K562 (cell line): ENCODE data around the gene PRELID2. TPM values are rescaled to one million over a fixed set of nuclear protein-coding genes. Genes with fewer than 3 reads are reported as not detected.
"Not testable (repeated sequence)": the region's sequence is repeated elsewhere in the genome, so short reads cannot be mapped to it uniquely, and the experiment has no call there.

ENCODE experiments used
- ATAC-seq: fragments of 200-7000 bp; cut with Tn5 transposase; 3 replicates; pipeline ENCODE4 v1.9.1; 2020; ENCODE audit warnings: moderate library complexity
- BruUV-seq: library from RNA; stranded (reverse); fragments of 400-500 nt; replicated peaks from 2 replicates; lab custom pipeline; 2021; lab: Mats Ljungman, UMichigan
- CTCF ChIA-PET: fragments of 300-600 bp; formaldehyde crosslinking; extraction: SDS; loops from one replicate; lab custom pipeline; 2021; ENCODE audit warnings: low intra/inter-chr PET ratio; lab: Yijun Ruan, JAX
- POLR2A ChIA-PET: fragments of 300-600, 350-650 bp; sonication (Branson Sonifier 250); formaldehyde crosslinking; extraction: SDS; loops from one replicate; lab custom pipeline; 2021; ENCODE audit warnings: antibody characterized with exemption, inconsistent platforms; lab: Yijun Ruan, JAX
- DNase-seq, 4 experiments: peaks; one replicate each; pipeline versions ENCODE4 v3.0.0 to v3.0.0-alpha.2; 2011 to 2018; ENCODE audit warnings: low spot score in 3 of 4, mixed read lengths in 3 of 4; ENCODE audit errors: extremely low read depth in 1 of 4
- FAIRE-seq: peaks from 2 replicates; lab custom pipeline; 2011; peaks lifted over from hg19 to GRCh38; lab: Jason Lieb, UNC
- H2AFZ ChIP-seq: 2 replicates; pipeline ENCODE4 v1.6.0; 2011; ENCODE audit warnings: low read depth, low read length, control low read depth, inconsistent platforms
- H3K27ac ChIP-seq: fragments of 200-600 bp; 3 replicates; pipeline ENCODE4 v1.8.0; 2011; ENCODE audit warnings: low read depth, mild to moderate bottlenecking, control low read depth, inconsistent platforms, low read length, moderate library complexity, mixed read lengths; ENCODE audit errors: extremely low read depth
- H3K27me3 ChIP-seq, 2 experiments: fragments of 300-600 bp in 1 of 2; 2 replicates in 1 of 2; 3 replicates in 1 of 2; pipeline versions ENCODE4 v1.6.0 to v1.8.0; 2011; ENCODE audit warnings: inconsistent platforms in 2 of 2, low read length in 2 of 2, mild to moderate bottlenecking in 1 of 2, mixed read lengths in 1 of 2, moderate library complexity in 1 of 2; ENCODE audit not compliant: control insufficient read depth in 2 of 2, insufficient read depth in 2 of 2
- H3K36me3 ChIP-seq: fragments of 300-600 bp; 3 replicates; pipeline ENCODE4 v1.8.0; 2011; ENCODE audit warnings: mild to moderate bottlenecking, low read length, inconsistent platforms; ENCODE audit not compliant: control insufficient read depth, insufficient read depth
- H3K4me1 ChIP-seq, 2 experiments: fragments of 200-600 bp in 1 of 2; replicated peaks in 1 of 2; 2 replicates in 1 of 2; 3 replicates in 1 of 2; pipeline versions ENCODE4 v1.5.1 to v1.8.0; 2011; ENCODE audit warnings: inconsistent platforms in 2 of 2, low read length in 2 of 2, mild to moderate bottlenecking in 1 of 2, mixed read lengths in 1 of 2, moderate library complexity in 1 of 2; ENCODE audit not compliant: control insufficient read depth in 2 of 2, insufficient read depth in 2 of 2
- H3K4me2 ChIP-seq: 2 replicates; pipeline ENCODE4 v1.6.1; 2011; ENCODE audit warnings: low read length, control low read depth, inconsistent platforms, mixed read lengths; ENCODE audit not compliant: insufficient read depth
- H3K4me3 ChIP-seq: fragments of 200-600 bp; sonication (generic), shearing (Covaris generic); 2 replicates; pipeline ENCODE4 v1.5.1; 2016; ENCODE audit warnings: control low read depth, inconsistent platforms
- H3K79me2 ChIP-seq: fragments of 200-600 bp; 3 replicates; pipeline ENCODE4 v1.8.0; 2011; ENCODE audit warnings: low read length, inconsistent platforms; ENCODE audit not compliant: control insufficient read depth, insufficient read depth
- H3K9ac ChIP-seq, 2 experiments: 2 replicates each; pipeline versions ENCODE4 v1.6.0 to v1.6.1; 2011; ENCODE audit warnings: low read depth in 2 of 2, low read length in 2 of 2, control low read depth in 1 of 2, inconsistent platforms in 1 of 2, mild to moderate bottlenecking in 1 of 2, mixed read lengths in 1 of 2; ENCODE audit not compliant: insufficient read depth in 1 of 2
- H3K9me1 ChIP-seq: one replicate; pipeline ENCODE4 v1.6.0; 2011; ENCODE audit warnings: inconsistent platforms, mild to moderate bottlenecking, low read length, moderate library complexity; ENCODE audit not compliant: control insufficient read depth, insufficient read depth
- H3K9me3 ChIP-seq: replicated peaks from 2 replicates; pipeline ENCODE4 v1.5.1; 2011; ENCODE audit warnings: low read depth, low read length, inconsistent platforms; ENCODE audit not compliant: control insufficient read depth, insufficient read depth
- H4K20me1 ChIP-seq: replicated peaks from 2 replicates; pipeline ENCODE4 v1.6.1; 2011; ENCODE audit warnings: low read length, inconsistent platforms, mixed read lengths; ENCODE audit not compliant: control insufficient read depth, insufficient read depth
- CCAR2 ChIP-seq: fragments of 200-400 bp; formaldehyde crosslinking; IDR thresholded peaks from 2 replicates; pipeline ENCODE4 v1.6.1; 2017; ENCODE audit warnings: mild to moderate bottlenecking, low read depth, low read length
- DACH1 ChIP-seq: fragments of 450-650 bp; IDR thresholded peaks from 2 replicates; pipeline ENCODE4 v1.6.1; 2018; ENCODE audit not compliant: partially characterized antibody
- KAT8 ChIP-seq: fragments of 450-650 bp; IDR thresholded peaks from 2 replicates; pipeline ENCODE4 v1.6.1; 2016; ENCODE audit warnings: low read depth, mild to moderate bottlenecking
- L3MBTL2 ChIP-seq: fragments of 450-650 bp; IDR thresholded peaks from 2 replicates; pipeline ENCODE4 v1.6.1; 2016; ENCODE audit warnings: mild to moderate bottlenecking, moderate library complexity
- ZNF146 ChIP-seq: IDR thresholded peaks from one replicate; pipeline ENCODE4 v1.6.1; 2018; ENCODE audit warnings: missing compliant biosample characterization; ENCODE audit not compliant: unreplicated experiment
- ZNF184 ChIP-seq: sonication (generic); formaldehyde crosslinking; IDR thresholded peaks from 2 replicates; pipeline ENCODE4 v1.5.0; 2020; ENCODE audit warnings: missing genetic modification reagents
- ZNF197 ChIP-seq: fragments of 200-800 bp; sonication (Bioruptor generic); IDR thresholded peaks from 2 replicates; pipeline ENCODE4 v1.6.1; 2016; ENCODE audit warnings: low read depth, missing genetic modification characterization, missing compliant biosample characterization
- ZNF239 ChIP-seq: fragments of 250-450 bp; sonication (Bioruptor Pico); IDR thresholded peaks from 2 replicates; pipeline ENCODE4 v1.4.0; 2020; ENCODE audit warnings: mild to moderate bottlenecking
- ZNF316 ChIP-seq: fragments of 450-650 bp; IDR thresholded peaks from 2 replicates; pipeline ENCODE4 v1.6.1; 2016
- ZNF551 ChIP-seq: fragments of 250-450 bp; sonication (Bioruptor Pico); IDR thresholded peaks from 2 replicates; pipeline ENCODE4 v1.5.0; 2021; ENCODE audit warnings: mild to moderate bottlenecking, moderate library complexity
- ZNF583 ChIP-seq: fragments of 250-450 bp; sonication (Bioruptor Pico); IDR thresholded peaks from 2 replicates; pipeline ENCODE4 v1.4.0; 2020
- WGBS: fragments of 100-300 bp; shearing (Covaris generic); methylation state at CpG from one replicate; pipeline ENCODE4 v1.1.6; 2016; ENCODE audit warnings: low coverage, mixed read lengths; ENCODE audit not compliant: insufficient coverage; ENCODE audit errors: missing lambda C conversion rate; 5-methylcytosine and 5-hydroxymethylcytosine counted together
- in situ Hi-C: fragments of 300-500 bp; cut with MboI; formaldehyde crosslinking; loops from 4 replicates; pipeline ENCODE4 v1.15.0; 2018; ENCODE audit warnings: inconsistent platforms, mixed read lengths
- intact Hi-C: fragments of 100-400 bp; cut with micrococcal nuclease; formaldehyde crosslinking; loops from 2 replicates; pipeline ENCODE4 v1.14.2; 2022
- polyA plus RNA-seq, 8 experiments: library from polyadenylated mRNA; depleted of rRNA in 4 of 8; stranded (reverse) in 5 of 8; unstranded in 3 of 8; fragments of >200 nt; fragmentation: Nextera tagmentation in 2 of 8; fragmentation: Illumina TruSeq in 1 of 8; extraction: Ambion mirVana in 2 of 8; extraction: Trizol in 1 of 8; gene quantifications; 2 replicates each; pipeline versions ENCODE4 v1.2.1 to v1.2.3, GENCODE V29; 2011 to 2014; ENCODE audit warnings: inconsistent platforms in 1 of 8, missing spikeins in 1 of 8
- total RNA-seq, 7 experiments: library from RNA; depleted of rRNA in 6 of 7; stranded (reverse); fragments of >200 nt in 6 of 7; fragmentation: Illumina TruSeq in 2 of 7; extraction: Trizol in 2 of 7; gene quantifications; 2 replicates each; pipeline versions ENCODE4 v1.2.1 to v1.2.3, GENCODE V29; 2011 to 2021; ENCODE audit warnings: low replicate concordance in 1 of 7
- TF ChIP-seq, protein P1 (sequence below): sonication (generic); formaldehyde crosslinking; IDR thresholded peaks from 2 replicates; pipeline ENCODE4 v1.4.0; 2020; ENCODE audit warnings: mild to moderate bottlenecking, missing genetic modification reagents
- TF ChIP-seq, protein P2 (sequence below): fragments of 250-450 bp; sonication (Bioruptor Pico); IDR thresholded peaks from 2 replicates; pipeline ENCODE4 v1.5.0; 2021

Gene PRELID2
- total and polyA plus RNA-seq, 9 of the 15 experiments (the other 6 are each of a cell fraction or from before 2014, with no cell fraction given): 6.4 to 68.2 (median 28.8) TPM

- BruUV-seq, H3K4me2 ChIP-seq, H3K27me3 ChIP-seq, POLR2A ChIA-PET, H4K20me1 ChIP-seq, H3K36me3 ChIP-seq, H3K79me2 ChIP-seq, H3K4me1 ChIP-seq, intact Hi-C loops, H3K9me3 ChIP-seq, ATAC-seq, H3K27ac ChIP-seq, H2AFZ ChIP-seq, FAIRE-seq, H3K9me1 ChIP-seq, H3K9ac ChIP-seq, in situ Hi-C loops, H3K4me3 ChIP-seq, DNase-seq: not testable (repeated sequence)
- TF ChIP-seq ZNF146: peak; percentile 71
- CTCF ChIA-PET: interaction anchor here (0.7 kb wide), 1 partner anchor 339 kb away, joined by 3 read pairs; no protein-coding TSS in a partner anchor
Observed at GRCh38 chr5:145798503-145798902, 36.6 kb downstream of the PRELID2 start.

- Histone ChIP-seq H3K4me1 (no peaks in the 10 kb centered on the region), H3K27me3 (no peaks in the 10 kb centered on the region), H3K9me1 (no peaks in the 10 kb centered on the region), H4K20me1 (no peaks in the 10 kb centered on the region), H2AFZ (no peak overlapping the region), H3K36me3 (peaks cover 4% of the 10 kb centered on the region; the same call in 1 of the 3 replicates), H3K79me2 (no peaks in the 10 kb centered on the region), H3K9me3 (no peaks in the 10 kb centered on the region), H3K4me2 (no peak overlapping the region), H3K4me3 (no peak overlapping the region), H3K27ac (no peak overlapping the region), H3K9ac (no peak overlapping the region)
- in situ Hi-C loops: no loop called here
- POLR2A ChIA-PET: interaction anchor here (0.5 kb wide), 1 partner anchor 12 kb away, joined by 5 read pairs; no protein-coding TSS in a partner anchor
- ATAC-seq (peak; percentile 66), FAIRE-seq (peak; percentile 11), DNase-seq (no peak)
- 92% methylated on average over 1 of the region's 1 CpG for WGBS
- intact Hi-C loops: no loop called here
- no TSS peak for BruUV-seq
- TF ChIP-seq, protein P1, sequence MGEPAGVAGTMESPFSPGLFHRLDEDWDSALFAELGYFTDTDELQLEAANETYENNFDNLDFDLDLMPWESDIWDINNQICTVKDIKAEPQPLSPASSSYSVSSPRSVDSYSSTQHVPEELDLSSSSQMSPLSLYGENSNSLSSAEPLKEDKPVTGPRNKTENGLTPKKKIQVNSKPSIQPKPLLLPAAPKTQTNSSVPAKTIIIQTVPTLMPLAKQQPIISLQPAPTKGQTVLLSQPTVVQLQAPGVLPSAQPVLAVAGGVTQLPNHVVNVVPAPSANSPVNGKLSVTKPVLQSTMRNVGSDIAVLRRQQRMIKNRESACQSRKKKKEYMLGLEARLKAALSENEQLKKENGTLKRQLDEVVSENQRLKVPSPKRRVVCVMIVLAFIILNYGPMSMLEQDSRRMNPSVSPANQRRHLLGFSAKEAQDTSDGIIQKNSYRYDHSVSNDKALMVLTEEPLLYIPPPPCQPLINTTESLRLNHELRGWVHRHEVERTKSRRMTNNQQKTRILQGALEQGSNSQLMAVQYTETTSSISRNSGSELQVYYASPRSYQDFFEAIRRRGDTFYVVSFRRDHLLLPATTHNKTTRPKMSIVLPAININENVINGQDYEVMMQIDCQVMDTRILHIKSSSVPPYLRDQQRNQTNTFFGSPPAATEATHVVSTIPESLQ (CRISPR knock-in tag): no peak
- TF ChIP-seq L3MBTL2 (no peak), ZNF551 (no peak), KAT8 (no peak), CCAR2 (no peak), ZNF239 (CRISPR knock-in tag) (no peak), ZNF583 (CRISPR knock-in tag) (no peak), ZNF197 (CRISPR knock-in tag) (no peak), DACH1 (no peak), ZNF316 (no peak), ZNF184 (CRISPR knock-in tag) (no peak)
- TF ChIP-seq, protein P2, sequence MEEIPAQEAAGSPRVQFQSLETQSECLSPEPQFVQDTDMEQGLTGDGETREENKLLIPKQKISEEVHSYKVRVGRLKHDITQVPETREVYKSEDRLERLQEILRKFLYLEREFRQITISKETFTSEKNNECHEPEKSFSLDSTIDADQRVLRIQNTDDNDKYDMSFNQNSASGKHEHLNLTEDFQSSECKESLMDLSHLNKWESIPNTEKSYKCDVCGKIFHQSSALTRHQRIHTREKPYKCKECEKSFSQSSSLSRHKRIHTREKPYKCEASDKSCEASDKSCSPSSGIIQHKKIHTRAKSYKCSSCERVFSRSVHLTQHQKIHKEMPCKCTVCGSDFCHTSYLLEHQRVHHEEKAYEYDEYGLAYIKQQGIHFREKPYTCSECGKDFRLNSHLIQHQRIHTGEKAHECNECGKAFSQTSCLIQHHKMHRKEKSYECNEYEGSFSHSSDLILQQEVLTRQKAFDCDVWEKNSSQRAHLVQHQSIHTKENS: no peak
- CTCF ChIA-PET: no interaction called here
Observed at GRCh38 chr5:145797336-145797735, 37.8 kb downstream of the PRELID2 start.
